IPS DF 6.9 (cell line): ENCODE results near the gene FOXQ1.
"Not testable (repeated sequence)": the region's sequence is repeated elsewhere in the genome, so short reads cannot be mapped to it uniquely, and the experiment has no call there.

Experiments
- DNase-seq: peaks from one replicate; pipeline ENCODE4 v3.0.0-alpha.2; 2013; ENCODE audit warnings: low read depth, low spot score
- H3K27ac ChIP-seq: one replicate; pipeline ENCODE4 v1.5.1; 2013; ENCODE audit warnings: low read length, control low read depth
- H3K27me3 ChIP-seq: 2 replicates; pipeline ENCODE4 v1.6.1; 2013; ENCODE audit warnings: mild to moderate bottlenecking, low read length; ENCODE audit not compliant: control insufficient read depth, insufficient read depth
- H3K36me3 ChIP-seq: 2 replicates; pipeline ENCODE4 v1.6.1; 2013; ENCODE audit warnings: low read length; ENCODE audit not compliant: control insufficient read depth, insufficient read depth
- H3K4me1 ChIP-seq: 2 replicates; pipeline ENCODE4 v1.6.1; 2013; ENCODE audit warnings: low read length; ENCODE audit not compliant: control insufficient read depth, insufficient read depth
- H3K4me3 ChIP-seq: 2 replicates; pipeline ENCODE4 v1.5.1; 2013; ENCODE audit warnings: mild to moderate bottlenecking, low read length
- H3K9me3 ChIP-seq: 2 replicates; pipeline ENCODE4 v1.6.1; 2013; ENCODE audit warnings: low read length, inconsistent platforms; ENCODE audit not compliant: control insufficient read depth, insufficient read depth
- WGBS: extraction: QIAGEN DNeasy Blood & Tissue Kit; methylation state at CpG from one replicate; pipeline ENCODE4 v1.1.7; 2013; ENCODE audit warnings: mixed read lengths, missing lambda C conversion rate; ENCODE audit not compliant: insufficient read length, insufficient coverage; 5-methylcytosine and 5-hydroxymethylcytosine counted together

The FOXQ1 gene

DNA sequence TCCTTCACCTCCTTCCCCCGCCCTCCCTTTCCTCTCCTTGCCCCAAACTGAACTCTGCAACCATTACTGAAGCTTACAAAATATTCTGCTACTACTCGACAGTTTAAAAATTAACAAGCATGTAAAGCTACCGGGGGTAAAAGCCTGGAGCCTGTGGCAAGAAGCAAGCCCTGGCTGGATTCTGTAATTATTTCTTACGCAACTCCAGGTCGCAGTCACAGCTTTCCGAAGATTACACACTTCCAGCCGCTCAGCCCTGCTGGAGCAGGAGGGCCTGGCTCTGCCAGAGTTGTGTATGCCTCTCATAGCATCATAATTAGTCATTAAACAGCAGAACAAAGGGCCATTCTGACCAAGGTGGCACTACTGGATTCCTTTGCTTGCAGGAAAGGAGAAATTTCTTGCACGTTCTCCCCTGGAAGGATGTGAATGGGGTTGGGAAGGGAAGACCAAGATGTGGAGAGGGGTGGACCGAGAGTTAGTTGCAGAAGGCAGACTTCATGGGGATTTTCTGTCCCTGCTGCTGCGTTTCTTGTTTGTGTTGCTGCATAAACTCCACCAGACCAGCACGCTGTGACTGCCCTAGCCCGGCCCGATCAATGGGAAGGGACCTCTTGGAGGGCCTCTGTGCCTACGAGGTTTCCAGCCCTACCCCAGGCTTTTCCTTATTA lies 23.6 kb downstream of the FOXQ1 start:
- WGBS: no CpG with 5 or more reads among the region's 14 CpGs
- Histone ChIP-seq H3K36me3 (no peaks in the 10 kb centered on the region), H3K4me3 (no peak overlapping the region), H3K27me3 (no peaks in the 10 kb centered on the region), H3K27ac (no peak overlapping the region), H3K9me3 (no peaks in the 10 kb centered on the region), H3K4me1 (peaks cover 4% of the 10 kb centered on the region; the same call in 1 of the 2 replicates)
- no peak for DNase-seq

DNA sequence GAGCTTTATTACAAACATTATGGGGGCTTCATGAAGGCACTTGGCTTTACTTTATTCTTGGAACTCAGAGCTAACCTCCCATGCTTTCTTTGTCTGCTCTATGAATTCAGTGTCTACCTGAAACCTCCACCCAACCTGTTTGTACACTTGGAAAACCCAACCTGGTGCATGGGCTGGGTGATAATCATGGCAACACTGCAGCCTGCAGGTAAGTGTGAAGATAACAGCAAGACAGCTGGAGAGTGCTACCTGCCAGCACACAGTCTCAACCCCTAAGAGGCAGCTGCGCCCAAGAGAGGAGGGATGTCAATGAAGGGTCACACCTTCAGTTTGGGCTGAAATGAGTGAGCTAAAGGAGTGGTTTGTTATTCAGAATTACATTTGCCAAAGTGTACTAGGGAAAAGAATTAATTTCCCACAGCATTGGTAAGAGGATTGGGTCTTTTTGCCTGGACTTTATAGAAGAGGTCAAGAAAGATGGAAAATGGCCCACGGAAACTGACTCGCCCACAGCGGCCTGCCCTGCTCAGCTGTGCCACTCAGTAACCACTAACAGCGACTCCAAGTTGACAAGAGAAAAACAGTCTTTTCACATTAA lies 24.4 kb downstream of the FOXQ1 start:
- no peak for DNase-seq
- H3K4me1 ChIP-seq: peaks cover 4% of the 10 kb centered on the region; the same call in 1 of the 2 replicates
- H3K27ac ChIP-seq: no peak overlapping the region
- no CpG with 5 or more reads among the region's 5 CpGs for WGBS
- no peaks in the 10 kb centered on the region for H3K36me3 ChIP-seq
- H3K4me3 ChIP-seq: no peak overlapping the region
- H3K9me3 ChIP-seq: no peaks in the 10 kb centered on the region
- H3K27me3 ChIP-seq: no peaks in the 10 kb centered on the region

DNA sequence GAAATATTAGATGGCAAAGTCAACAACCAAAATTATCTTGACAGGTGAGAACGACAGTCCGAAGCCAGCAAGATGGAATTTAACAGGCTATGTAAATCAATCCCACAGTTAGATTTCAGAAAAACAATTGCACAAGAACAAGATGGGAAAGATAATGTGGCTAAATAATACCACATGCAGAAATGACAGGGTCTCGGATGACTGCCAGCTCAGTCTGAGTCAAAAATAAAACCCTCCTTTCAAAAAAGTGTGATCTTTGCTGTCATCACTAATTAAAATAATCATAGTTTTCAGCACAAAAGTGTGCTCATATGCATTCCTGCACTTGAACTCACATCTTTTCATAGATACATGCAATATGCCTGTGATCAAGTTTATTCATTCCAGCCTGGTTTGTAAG lies 25.9 kb downstream of the FOXQ1 start:
- Histone ChIP-seq H3K27me3 (no peaks in the 10 kb centered on the region), H3K27ac (no peak overlapping the region), H3K4me3 (no peak overlapping the region), H3K36me3 (no peaks in the 10 kb centered on the region), H3K9me3 (no peaks in the 10 kb centered on the region), H3K4me1 (peaks cover 4% of the 10 kb centered on the region; the same call in 1 of the 2 replicates)
- DNase-seq: no peak
- WGBS: no CpG with 5 or more reads among the region's 3 CpGs

DNA sequence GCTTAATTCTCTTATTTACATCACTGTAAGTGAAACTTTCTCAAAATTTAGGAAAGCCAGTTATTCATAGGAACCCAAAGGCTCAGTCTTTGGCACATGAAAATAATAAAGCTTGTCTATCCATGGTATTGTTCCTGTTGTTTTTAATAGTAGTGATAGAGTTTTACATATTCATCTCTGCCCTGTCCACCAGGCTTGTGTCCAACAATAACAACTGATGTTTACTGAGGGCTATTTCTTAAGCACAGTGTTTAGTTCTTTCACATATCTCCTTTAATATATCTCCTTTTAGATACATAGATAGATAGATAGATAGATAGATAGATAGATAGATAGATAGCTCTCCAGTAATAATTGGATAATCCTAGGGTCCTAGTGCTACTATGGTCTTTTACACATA lies 34.2 kb downstream of the FOXQ1 start:
- H3K4me1 ChIP-seq: 0 out of 2 replicates have a peak, but pooled peaks cover 3% of the 10 kb centered on the region
- H3K9me3 ChIP-seq: no peaks in the 10 kb centered on the region
- H3K4me3 ChIP-seq: no peak overlapping the region
- H3K36me3 ChIP-seq: no peaks in the 10 kb centered on the region
- no peaks in the 10 kb centered on the region for H3K27me3 ChIP-seq
- no peak for DNase-seq
- no peak overlapping the region for H3K27ac ChIP-seq

GRCh38 chr6:1346558-1347091 lies 34.7 kb downstream of the FOXQ1 start:
- Histone ChIP-seq H3K4me1 (0 out of 2 replicates have a peak, but pooled peaks cover 3% of the 10 kb centered on the region), H3K9me3 (no peaks in the 10 kb centered on the region), H3K27ac (no peak overlapping the region), H3K36me3 (no peaks in the 10 kb centered on the region), H3K27me3 (no peaks in the 10 kb centered on the region), H3K4me3 (no peak overlapping the region)
- DNase-seq: no peak
- no CpG with 5 or more reads among the region's 5 CpGs for WGBS

DNA sequence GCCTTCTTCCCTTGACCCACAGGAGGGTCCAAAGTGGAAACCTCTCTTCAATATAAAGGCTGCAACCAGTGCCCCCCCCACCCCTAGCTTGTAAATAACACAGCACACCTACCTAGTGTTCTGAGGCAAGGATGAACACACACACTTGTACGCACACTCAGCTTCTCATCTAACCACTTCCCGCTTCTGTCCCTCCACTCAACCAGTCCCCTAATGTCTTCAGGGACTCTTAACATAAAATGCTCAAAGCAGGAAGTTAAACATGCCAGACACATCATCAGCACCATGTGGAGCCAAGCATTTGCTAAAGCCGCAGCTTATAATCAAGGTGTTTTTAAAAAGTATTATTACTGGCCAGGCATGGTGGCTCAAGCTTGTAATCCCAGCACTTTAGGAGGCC lies 35.3 kb downstream of the FOXQ1 start:
- Histone ChIP-seq H3K4me1 (0 out of 2 replicates have a peak, but pooled peaks cover 3% of the 10 kb centered on the region), H3K9me3 (no peaks in the 10 kb centered on the region), H3K36me3 (no peaks in the 10 kb centered on the region), H3K27ac (no peak overlapping the region), H3K4me3 (no peak overlapping the region), H3K27me3 (no peaks in the 10 kb centered on the region)
- DNase-seq: no peak
- WGBS: no CpG with 5 or more reads among the region's 3 CpGs

- H3K4me3 ChIP-seq: no peak overlapping the region
- no peaks in the 10 kb centered on the region for H3K36me3 ChIP-seq
- H3K9me3 ChIP-seq: no peaks in the 10 kb centered on the region
- no CpG with 5 or more reads among the region's 1 CpG for WGBS
- H3K4me1 ChIP-seq: 0 out of 2 replicates have a peak, but pooled peaks cover 3% of the 10 kb centered on the region
- DNase-seq: peak; percentile 74
- H3K27ac ChIP-seq: no peak overlapping the region
- H3K27me3 ChIP-seq: no peaks in the 10 kb centered on the region
These were observed 36.8 kb downstream of the FOXQ1 start for GRCh38 chr6:1348675-1349074.

DNA sequence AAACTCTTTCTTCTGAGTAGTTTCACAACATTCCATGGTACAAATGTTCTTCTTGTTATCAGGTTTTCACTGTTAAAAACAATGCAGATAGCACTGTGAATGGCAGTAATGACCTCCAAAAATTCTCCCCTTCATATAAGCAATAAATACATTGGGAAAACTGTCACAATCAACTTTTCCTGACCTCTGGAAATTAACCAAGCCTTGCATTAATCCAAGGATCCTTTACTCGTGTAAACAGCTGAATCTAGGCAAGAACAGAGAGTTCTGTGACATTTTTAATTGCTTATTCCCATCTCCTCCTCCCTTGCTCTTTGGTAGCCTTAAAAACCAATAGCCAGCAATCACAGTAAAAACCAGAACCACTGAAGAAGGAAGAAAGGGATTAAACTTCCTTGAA lies 37.8 kb downstream of the FOXQ1 start:
- no CpG with 5 or more reads among the region's 1 CpG for WGBS
- Histone ChIP-seq H3K36me3 (no peaks in the 10 kb centered on the region), H3K9me3 (no peaks in the 10 kb centered on the region), H3K27ac (no peak overlapping the region), H3K4me1 (0 out of 2 replicates have a peak, but pooled peaks cover 3% of the 10 kb centered on the region), H3K4me3 (no peak overlapping the region), H3K27me3 (no peaks in the 10 kb centered on the region)
- DNase-seq: no peak

GRCh38 chr6:1351381-1352008 lies 39.6 kb downstream of the FOXQ1 start:
- H3K9me3 ChIP-seq: no peaks in the 10 kb centered on the region
- H3K4me1 ChIP-seq: 0 out of 2 replicates have a peak, but pooled peaks cover 3% of the 10 kb centered on the region
- no peaks in the 10 kb centered on the region for H3K36me3 ChIP-seq
- no peak overlapping the region for H3K27ac ChIP-seq
- no peaks in the 10 kb centered on the region for H3K27me3 ChIP-seq
- no peak for DNase-seq
- H3K4me3 ChIP-seq: no peak overlapping the region
- WGBS: no CpG with 5 or more reads among the region's 2 CpGs

DNA sequence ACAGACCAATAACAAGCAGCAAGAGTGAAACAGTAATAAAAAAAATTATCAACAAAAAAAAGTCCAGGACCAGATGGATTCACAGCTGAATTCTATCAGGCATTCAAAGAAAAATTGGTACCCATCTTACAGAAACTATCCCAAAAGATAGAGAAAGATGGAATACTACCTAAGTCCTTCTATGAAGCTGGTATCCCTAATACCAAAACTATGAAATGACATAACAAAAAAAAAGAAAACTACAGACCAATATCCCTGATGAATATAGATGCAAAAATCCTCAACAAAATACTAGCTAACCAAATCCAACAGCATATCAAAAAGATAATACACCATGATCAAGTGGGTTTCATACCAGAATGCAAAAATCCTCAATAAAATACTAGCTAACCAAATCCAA lies 43.2 kb downstream of the FOXQ1 start:
- not testable (repeated sequence) for H3K9me3 ChIP-seq

More for the DNA sequence above, 43.2 kb downstream of the FOXQ1 start:
- not testable (repeated sequence) for DNase-seq, H3K27ac ChIP-seq, H3K36me3 ChIP-seq, H3K27me3 ChIP-seq, H3K4me1 ChIP-seq, H3K4me3 ChIP-seq
